Measurements from ENCODE around the gene PEAK1. TPM values are rescaled to one million over a fixed set of nuclear protein-coding genes. Genes with fewer than 3 reads are reported as not detected.

The PEAK1 gene
- polyA plus RNA-seq, 2 of the 4 experiments (the other 2 are of a cell fraction), result 7.5 to 13.7 TPM

DNA sequence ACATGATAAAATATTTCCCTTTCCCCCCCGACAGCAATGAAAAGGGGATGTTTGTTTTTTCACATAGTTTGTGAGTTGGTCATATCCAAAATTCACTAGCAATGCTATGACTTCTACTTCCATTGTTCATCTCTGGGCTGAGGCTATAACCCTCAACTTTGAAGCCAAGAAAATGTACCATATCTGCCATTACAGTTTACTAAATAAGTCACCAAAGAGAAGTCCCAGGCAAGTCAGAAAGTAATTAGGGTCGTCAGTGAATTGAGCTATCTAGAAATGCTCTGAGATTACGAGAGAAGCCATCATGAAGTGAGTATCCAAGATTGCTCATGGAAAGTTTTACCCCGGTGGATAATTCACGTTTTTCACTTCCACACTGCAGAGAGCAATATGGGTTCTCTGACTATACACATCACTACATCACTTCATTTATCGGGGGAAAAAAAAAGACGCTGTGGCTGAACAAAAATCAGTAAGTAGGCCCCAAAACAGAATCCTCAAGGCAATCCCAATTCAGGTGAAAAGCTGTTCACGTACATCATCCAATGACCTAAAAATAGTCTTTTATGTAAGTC is 1.4 kb downstream of the PEAK1 start:
- Histone ChIP-seq H3K9me3 (no peaks in the 10 kb centered on the region), H3K4me2 (peak overlapping the region; percentile 66), H3K4me3 (peak overlapping the region; percentile 76), H3K27ac (peak overlapping the region in 1 of 2 experiments; percentile 93; a peak in 3 of 6 replicates), H3K4me1 (peaks cover 25% of the 10 kb centered on the region)
- whole genome bisulfite sequencing (ENCODE audit: missing lambda C conversion rate), result 73% methylated on average over 8 of the region's 8 CpGs
- FAIRE-seq, result no peak
- ChIA-PET CTCF (interaction anchor here (0.6 to 1.9 kb wide), 13 partner anchors 9 to 310 kb away, joined by 3 to 6 read pairs (median 4); no protein-coding TSS in a partner anchor), POLR2A (interaction anchor here (1.2 kb wide), 1 partner anchor 125 kb away, joined by 6 read pairs; no protein-coding TSS in a partner anchor)
- no peak for ATAC-seq
- TF ChIP-seq JUNB (IDR thresholded peaks at IDR 0.05), result no peak
- TF ChIP-seq HOXB13 (CRISPR knock-in tag; IDR thresholded peaks at IDR 0.05; ENCODE audit: low read depth), result no peak
- TF ChIP-seq FOSB (CRISPR knock-in tag; IDR thresholded peaks at IDR 0.05), result no peak
- TF ChIP-seq, protein P1, sequence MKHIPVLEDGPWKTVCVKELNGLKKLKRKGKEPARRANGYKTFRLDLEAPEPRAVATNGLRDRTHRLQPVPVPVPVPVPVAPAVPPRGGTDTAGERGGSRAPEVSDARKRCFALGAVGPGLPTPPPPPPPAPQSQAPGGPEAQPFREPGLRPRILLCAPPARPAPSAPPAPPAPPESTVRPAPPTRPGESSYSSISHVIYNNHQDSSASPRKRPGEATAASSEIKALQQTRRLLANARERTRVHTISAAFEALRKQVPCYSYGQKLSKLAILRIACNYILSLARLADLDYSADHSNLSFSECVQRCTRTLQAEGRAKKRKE (CRISPR knock-in tag; IDR thresholded peaks at IDR 0.05; ENCODE audit: low read depth), result no peak
- TF ChIP-seq CBX8 (IDR thresholded peaks at IDR 0.05), result no peak
- no peak for TF ChIP-seq RFX5 (IDR thresholded peaks at IDR 0.05)
- no peak for TF ChIP-seq EHMT2 (IDR thresholded peaks at IDR 0.05; ENCODE audit: low read depth)
- no peak for TF ChIP-seq CHD4 (IDR thresholded peaks at IDR 0.05; ENCODE audit: borderline replicate concordance)
- TF ChIP-seq CEBPB (IDR thresholded peaks at IDR 0.05), result no peak
- TF ChIP-seq HOXA7 (CRISPR knock-in tag; IDR thresholded peaks at IDR 0.05), result no peak
- TF ChIP-seq EHF (CRISPR knock-in tag; IDR thresholded peaks at IDR 0.05), result no peak
- TF ChIP-seq SREBF2 (IDR thresholded peaks at IDR 0.05), result no peak
- TF ChIP-seq JUN (IDR thresholded peaks at IDR 0.05), result no peak
- no peak for TF ChIP-seq GATA3 (IDR thresholded peaks at IDR 0.05; ENCODE audit: borderline replicate concordance)
- no peak for TF ChIP-seq MAZ (IDR thresholded peaks at IDR 0.05; ENCODE audit: borderline replicate concordance, low read depth, low read length)
- TF ChIP-seq, protein P2, sequence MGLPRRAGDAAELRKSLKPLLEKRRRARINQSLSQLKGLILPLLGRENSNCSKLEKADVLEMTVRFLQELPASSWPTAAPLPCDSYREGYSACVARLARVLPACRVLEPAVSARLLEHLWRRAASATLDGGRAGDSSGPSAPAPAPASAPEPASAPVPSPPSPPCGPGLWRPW (IDR thresholded peaks at IDR 0.05), result no peak
- no peak for TF ChIP-seq NFE2L2 (conservative IDR thresholded peaks at IDR 0.05; ENCODE audit: low read length)
- peak; percentile 6 to 21 for DNase-seq (ENCODE audit: low read depth in 1 of 2, low spot score in 1 of 2)

DNA sequence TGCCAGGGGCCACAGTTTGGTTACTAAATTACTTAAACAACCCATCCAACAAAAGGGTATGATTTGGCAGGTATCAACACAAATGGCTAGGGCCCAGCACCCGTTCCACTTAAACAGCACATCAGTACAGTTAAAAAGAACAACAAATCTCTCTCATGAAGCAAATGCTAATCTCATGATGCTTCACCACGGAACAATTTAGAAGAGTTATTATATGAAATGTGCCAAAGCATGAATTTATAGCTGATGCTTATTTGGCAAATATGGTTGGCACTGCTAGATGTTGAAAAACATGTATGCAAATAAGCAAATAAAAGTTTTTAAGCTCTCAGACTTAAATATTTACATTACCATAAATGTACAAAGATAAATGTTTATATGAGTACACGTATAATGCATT is 2.3 kb downstream of the PEAK1 start:
- FAIRE-seq, result no peak
- H3K4me3 ChIP-seq, result no peak overlapping the region
- TF ChIP-seq, protein P3, sequence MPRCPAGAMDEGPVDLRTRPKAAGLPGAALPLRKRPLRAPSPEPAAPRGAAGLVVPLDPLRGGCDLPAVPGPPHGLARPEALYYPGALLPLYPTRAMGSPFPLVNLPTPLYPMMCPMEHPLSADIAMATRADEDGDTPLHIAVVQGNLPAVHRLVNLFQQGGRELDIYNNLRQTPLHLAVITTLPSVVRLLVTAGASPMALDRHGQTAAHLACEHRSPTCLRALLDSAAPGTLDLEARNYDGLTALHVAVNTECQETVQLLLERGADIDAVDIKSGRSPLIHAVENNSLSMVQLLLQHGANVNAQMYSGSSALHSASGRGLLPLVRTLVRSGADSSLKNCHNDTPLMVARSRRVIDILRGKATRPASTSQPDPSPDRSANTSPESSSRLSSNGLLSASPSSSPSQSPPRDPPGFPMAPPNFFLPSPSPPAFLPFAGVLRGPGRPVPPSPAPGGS (IDR thresholded peaks at IDR 0.05), result no peak
- no peak for TF ChIP-seq CBX2 (IDR thresholded peaks at IDR 0.05; ENCODE audit: borderline replicate concordance, low read depth)
- no peak for TF ChIP-seq PHF8 (IDR thresholded peaks at IDR 0.05; ENCODE audit: borderline replicate concordance, low read depth)
- no peak for TF ChIP-seq BHLHE40 (IDR thresholded peaks at IDR 0.05; ENCODE audit: low read depth, low read length)
- TF ChIP-seq HOXB5 (CRISPR knock-in tag; IDR thresholded peaks at IDR 0.05), result no peak
- TF ChIP-seq, protein P1 (CRISPR knock-in tag; IDR thresholded peaks at IDR 0.05; ENCODE audit: low read depth), result no peak
- no peak for TF ChIP-seq RFX5 (IDR thresholded peaks at IDR 0.05)
- no peak for TF ChIP-seq MYC (IDR thresholded peaks at IDR 0.05; ENCODE audit: borderline replicate concordance, low read length)
- TF ChIP-seq RAD21 (conservative IDR thresholded peaks at IDR 0.05 in 1 of 2, IDR thresholded peaks at IDR 0.05 in 1 of 2), result no peak
- TF ChIP-seq, protein P4, sequence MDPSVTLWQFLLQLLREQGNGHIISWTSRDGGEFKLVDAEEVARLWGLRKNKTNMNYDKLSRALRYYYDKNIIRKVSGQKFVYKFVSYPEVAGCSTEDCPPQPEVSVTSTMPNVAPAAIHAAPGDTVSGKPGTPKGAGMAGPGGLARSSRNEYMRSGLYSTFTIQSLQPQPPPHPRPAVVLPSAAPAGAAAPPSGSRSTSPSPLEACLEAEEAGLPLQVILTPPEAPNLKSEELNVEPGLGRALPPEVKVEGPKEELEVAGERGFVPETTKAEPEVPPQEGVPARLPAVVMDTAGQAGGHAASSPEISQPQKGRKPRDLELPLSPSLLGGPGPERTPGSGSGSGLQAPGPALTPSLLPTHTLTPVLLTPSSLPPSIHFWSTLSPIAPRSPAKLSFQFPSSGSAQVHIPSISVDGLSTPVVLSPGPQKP (IDR thresholded peaks at IDR 0.05; ENCODE audit: low read depth, low read length), result no peak
- no peak for TF ChIP-seq KDM1A (IDR thresholded peaks at IDR 0.05; ENCODE audit: low read depth)
- no peak for TF ChIP-seq ZFP36 (IDR thresholded peaks at IDR 0.05; ENCODE audit: borderline replicate concordance, partially characterized antibody)
- no peak for TF ChIP-seq FOSL2 (IDR thresholded peaks at IDR 0.05)
- TF ChIP-seq FOSL2 (CRISPR knock-in tag; IDR thresholded peaks at IDR 0.05), result no peak
- TF ChIP-seq, protein P5, sequence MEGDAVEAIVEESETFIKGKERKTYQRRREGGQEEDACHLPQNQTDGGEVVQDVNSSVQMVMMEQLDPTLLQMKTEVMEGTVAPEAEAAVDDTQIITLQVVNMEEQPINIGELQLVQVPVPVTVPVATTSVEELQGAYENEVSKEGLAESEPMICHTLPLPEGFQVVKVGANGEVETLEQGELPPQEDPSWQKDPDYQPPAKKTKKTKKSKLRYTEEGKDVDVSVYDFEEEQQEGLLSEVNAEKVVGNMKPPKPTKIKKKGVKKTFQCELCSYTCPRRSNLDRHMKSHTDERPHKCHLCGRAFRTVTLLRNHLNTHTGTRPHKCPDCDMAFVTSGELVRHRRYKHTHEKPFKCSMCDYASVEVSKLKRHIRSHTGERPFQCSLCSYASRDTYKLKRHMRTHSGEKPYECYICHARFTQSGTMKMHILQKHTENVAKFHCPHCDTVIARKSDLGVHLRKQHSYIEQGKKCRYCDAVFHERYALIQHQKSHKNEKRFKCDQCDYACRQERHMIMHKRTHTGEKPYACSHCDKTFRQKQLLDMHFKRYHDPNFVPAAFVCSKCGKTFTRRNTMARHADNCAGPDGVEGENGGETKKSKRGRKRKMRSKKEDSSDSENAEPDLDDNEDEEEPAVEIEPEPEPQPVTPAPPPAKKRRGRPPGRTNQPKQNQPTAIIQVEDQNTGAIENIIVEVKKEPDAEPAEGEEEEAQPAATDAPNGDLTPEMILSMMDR (IDR thresholded peaks at IDR 0.05), result no peak
- TF ChIP-seq TP53 (CRISPR knock-in tag; IDR thresholded peaks at IDR 0.05), result no peak
- no peak for TF ChIP-seq SMC3 (IDR thresholded peaks at IDR 0.05)
- no peak for TF ChIP-seq HOXB13 (CRISPR knock-in tag; IDR thresholded peaks at IDR 0.05; ENCODE audit: low read depth)
- no peak for TF ChIP-seq EHF (CRISPR knock-in tag; IDR thresholded peaks at IDR 0.05)

More for the DNA sequence above, 2.3 kb downstream of the PEAK1 start:
- ChIA-PET POLR2A (no interaction called here), CTCF (no interaction called here)
- WGBS (ENCODE audit: missing lambda C conversion rate), result 79% methylated on average over 3 of the region's 3 CpGs
- Histone ChIP-seq H3K4me2 (no peak overlapping the region; the same call in 2 of the 3 replicates), H3K4me1 (peaks cover 24% of the 10 kb centered on the region), H3K27ac (no peak overlapping the region), H3K9me3 (no peaks in the 10 kb centered on the region)
- ATAC-seq (no peak), DNase-seq (ENCODE audit: low read depth in 1 of 2, low spot score in 1 of 2) (no peak)

Measured in A549 (cell line).